Measurements from ENCODE around the gene SMAD7.

SMAD7 gene

GRCh38 chr18:48986851-48987761, 36.3 kb upstream of the SMAD7 start:
- DNase-seq (ENCODE audit: low read depth): no peak

GRCh38 chr18:48985161-48985560, 34.4 kb upstream of the SMAD7 start:
- DNase-seq (ENCODE audit: low read depth): no peak

GRCh38 chr18:48983793-48984437, 33.1 kb upstream of the SMAD7 start:
- DNase-seq (ENCODE audit: low read depth): no peak

- DNase-seq (ENCODE audit: low read depth): no peak
Observed at GRCh38 chr18:48982266-48982665, 31.5 kb upstream of the SMAD7 start.

GRCh38 chr18:48979944-48980890, 29.5 kb upstream of the SMAD7 start:
- DNase-seq (ENCODE audit: low read depth): no peak

- no peak for DNase-seq (ENCODE audit: low read depth)
Observed at GRCh38 chr18:48977914-48978313, 27.1 kb upstream of the SMAD7 start.

- no peak for DNase-seq (ENCODE audit: low read depth)
Observed at GRCh38 chr18:48975817-48976649, 25.3 kb upstream of the SMAD7 start.

GRCh38 chr18:48975120-48975816, 24.5 kb upstream of the SMAD7 start:
- DNase-seq (ENCODE audit: low read depth): no peak

- DNase-seq (ENCODE audit: low read depth): no peak
Observed at GRCh38 chr18:48974304-48975119, 23.7 kb upstream of the SMAD7 start.

GRCh38 chr18:48973731-48974130, 23.0 kb upstream of the SMAD7 start:
- DNase-seq (ENCODE audit: low read depth): no peak

GRCh38 chr18:48968412-48969215, 17.8 kb upstream of the SMAD7 start:
- DNase-seq (ENCODE audit: low read depth): no peak

- no peak for DNase-seq (ENCODE audit: low read depth)
Observed at GRCh38 chr18:48967545-48967944, 16.8 kb upstream of the SMAD7 start.

GRCh38 chr18:48966523-48966922, 15.8 kb upstream of the SMAD7 start:
- DNase-seq (ENCODE audit: low read depth): no peak

GRCh38 chr18:48963586-48964470, 13.1 kb upstream of the SMAD7 start:
- no peak for DNase-seq (ENCODE audit: low read depth)

GRCh38 chr18:48962994-48963561, 12.3 kb upstream of the SMAD7 start:
- DNase-seq (ENCODE audit: low read depth): no peak

GRCh38 chr18:48962252-48962993, 11.7 kb upstream of the SMAD7 start:
- no peak for DNase-seq (ENCODE audit: low read depth)

GRCh38 chr18:48961547-48961946, 10.8 kb upstream of the SMAD7 start:
- no peak for DNase-seq (ENCODE audit: low read depth)
